Type B pancreatic cell (in vitro differentiated cells): Measurements from ENCODE around the gene BARHL1. TPM values are rescaled to one million over a fixed set of nuclear protein-coding genes. Genes with fewer than 3 reads are reported as not detected.

Source experiments
- DNase-seq: peaks from one replicate; pipeline ENCODE4 v3.0.0; 2021; ENCODE audit warnings: mixed read lengths; ENCODE audit not compliant: unreplicated experiment; ENCODE audit errors: extremely low spot score
- H3K27ac Mint-ChIP-seq: 2 replicates; pipeline ENCODE4 v1.8.0; 2021; ENCODE audit warnings: mild to moderate bottlenecking, mixed read lengths
- H3K27me3 Mint-ChIP-seq: 2 replicates; pipeline ENCODE4 v1.8.0; 2021; ENCODE audit warnings: mixed read lengths
- H3K36me3 Mint-ChIP-seq: 2 replicates; pipeline ENCODE4 v1.8.0; 2021; ENCODE audit warnings: mixed read lengths
- H3K4me1 Mint-ChIP-seq: one replicate; pipeline ENCODE4 v1.8.0; 2021; ENCODE audit warnings: mixed read lengths; ENCODE audit not compliant: unreplicated experiment
- H3K4me3 Mint-ChIP-seq: 2 replicates; pipeline ENCODE4 v1.8.0; 2021; ENCODE audit warnings: mild to moderate bottlenecking, mixed read lengths
- H3K9me3 Mint-ChIP-seq: 2 replicates; pipeline ENCODE4 v1.8.0; 2021; ENCODE audit warnings: mixed read lengths
- CTCF ChIP-seq: fragments of 200-600 bp; sonication (generic); conservative IDR thresholded peaks from 2 replicates; pipeline ENCODE4 v1.5.0; 2021; ENCODE audit warnings: antibody characterized with exemption, mild to moderate bottlenecking
- total RNA-seq: library from RNA; stranded (reverse); gene quantifications from 2 replicates; pipeline ENCODE4 v1.2.1, GENCODE V29; 2021; ENCODE audit warnings: low replicate concordance

BARHL1 gene
- total RNA-seq, 1 donor from 2014 or later: 0.14 TPM

- Mint-ChIP-seq H3K36me3 (no peaks in the 10 kb centered on the region), H3K4me3 (no peak overlapping the region), H3K27me3 (peaks cover 86% of the 10 kb centered on the region), H3K27ac (no peak overlapping the region), H3K9me3 (no peaks in the 10 kb centered on the region), H3K4me1 (no peaks in the 10 kb centered on the region)
- no peak for DNase-seq
- TF ChIP-seq CTCF: no peak
Measured at GRCh38 chr9:132578367-132578932, 4.0 kb upstream of the BARHL1 start.

GRCh38 chr9:132579427-132579798 is 3.0 kb upstream of the BARHL1 start:
- Mint-ChIP-seq H3K4me1 (no peaks in the 10 kb centered on the region), H3K36me3 (no peaks in the 10 kb centered on the region), H3K27me3 (peaks cover 92% of the 10 kb centered on the region), H3K4me3 (no peak overlapping the region), H3K27ac (no peak overlapping the region), H3K9me3 (no peaks in the 10 kb centered on the region)
- DNase-seq: no peak
- TF ChIP-seq CTCF: no peak

- no peak overlapping the region for H3K27ac Mint-ChIP-seq
- H3K9me3 Mint-ChIP-seq: no peaks in the 10 kb centered on the region
- no peak for DNase-seq
- H3K4me3 Mint-ChIP-seq: no peak overlapping the region
- H3K36me3 Mint-ChIP-seq: no peaks in the 10 kb centered on the region
- TF ChIP-seq CTCF: no peak
- H3K4me1 Mint-ChIP-seq: no peaks in the 10 kb centered on the region
- H3K27me3 Mint-ChIP-seq: peaks cover 94% of the 10 kb centered on the region
Measured at GRCh38 chr9:132582786-132583583, 579 bp downstream of the BARHL1 start.

GRCh38 chr9:132583584-132584304 is 1.3 kb downstream of the BARHL1 start:
- H3K9me3 Mint-ChIP-seq: no peaks in the 10 kb centered on the region
- DNase-seq: no peak
- no peak for TF ChIP-seq CTCF
- peaks cover 94% of the 10 kb centered on the region for H3K27me3 Mint-ChIP-seq
- no peaks in the 10 kb centered on the region for H3K36me3 Mint-ChIP-seq
- H3K27ac Mint-ChIP-seq: no peak overlapping the region
- no peak overlapping the region for H3K4me3 Mint-ChIP-seq
- H3K4me1 Mint-ChIP-seq: no peaks in the 10 kb centered on the region

GRCh38 chr9:132584601-132585560 is 2.5 kb downstream of the BARHL1 start:
- H3K4me3 Mint-ChIP-seq: no peak overlapping the region
- H3K9me3 Mint-ChIP-seq: no peaks in the 10 kb centered on the region
- H3K27me3 Mint-ChIP-seq: peaks cover 90% of the 10 kb centered on the region
- H3K4me1 Mint-ChIP-seq: no peaks in the 10 kb centered on the region
- TF ChIP-seq CTCF: no peak
- H3K36me3 Mint-ChIP-seq: no peaks in the 10 kb centered on the region
- no peak for DNase-seq
- H3K27ac Mint-ChIP-seq: no peak overlapping the region
